ENCODE data around the gene MEIS2. TPM values are rescaled to one million over a fixed set of nuclear protein-coding genes. Genes with fewer than 3 reads are reported as not detected.

Gene MEIS2
- total and polyA plus RNA-seq, 2 of the 13 experiments (the other 11 are each of a cell fraction or from before 2014, with no cell fraction given): 10.7 to 12.4 TPM

GRCh38 chr15:36878684-36879262 is 221.6 kb downstream of the MEIS2 start:
- no peaks in the 10 kb centered on the region for H3K79me2 ChIP-seq (ENCODE audit: insufficient read depth, low read length)
- no peaks in the 10 kb centered on the region for H3K36me3 ChIP-seq (replicated peaks in 1 of 2; ENCODE audit: control insufficient read depth in 1 of 2, insufficient read depth in 2 of 2, low read length in 2 of 2)
- in situ Hi-C loops (cut with HindIII; ENCODE audit: extremely low pct_ligation_motif_present, low pct_unique_long_range_greater_than_20kb) (loop anchor here (25.0 kb wide), 1 partner anchor 1009 kb away; no protein-coding TSS in a partner anchor), intact Hi-C loops (cut with micrococcal nuclease; ENCODE audit: unreplicated experiment) (no loop called here)
- H2AFZ ChIP-seq (ENCODE audit: low read length): no peak overlapping the region
- no peaks in the 10 kb centered on the region for H4K20me1 ChIP-seq (ENCODE audit: insufficient read depth, low read length)
- H3K4me1 ChIP-seq (ENCODE audit: insufficient read depth, low read length): peaks cover 9% of the 10 kb centered on the region; the same call in 1 of the 2 replicates
- H3K27ac ChIP-seq (ENCODE audit: extremely low read length, insufficient read depth, low read length): no peak overlapping the region
- POLR2A ChIA-PET: no interaction called here
- no peak overlapping the region for H3K4me2 ChIP-seq (ENCODE audit: low read depth, low read length)
- no peak for FAIRE-seq
- CTCF ChIA-PET (ENCODE audit: low intra/inter-chr PET ratio, low total read pairs): no interaction called here
- peaks cover 7 to 55% of the 10 kb centered on the region in 2 experiments for H3K27me3 ChIP-seq (ENCODE audit: control insufficient read depth in 1 of 2, insufficient read depth in 2 of 2, low read length in 2 of 2)
- no peak for DNase-seq (ENCODE audit: low spot score)
- BruUV-seq (replicated peaks): no TSS peak
- ATAC-seq: no peak
- no peak overlapping the region for H3K9ac ChIP-seq (ENCODE audit: insufficient read depth, low read depth, low read length)
- H3K4me3 ChIP-seq (replicated peaks in 1 of 3; ENCODE audit: insufficient read depth in 1 of 3, low read depth in 2 of 3, low read length in 3 of 3): no peak overlapping the region
- 36% methylated on average over 12 of the region's 12 CpGs for WGBS (ENCODE audit: low lambda C conversion rate)
- no peaks in the 10 kb centered on the region for H3K9me3 ChIP-seq (ENCODE audit: low read length)
- TF ChIP-seq NFRKB (IDR thresholded peaks at IDR 0.05) (no peak), MED8 (CRISPR knock-in tag; IDR thresholded peaks at IDR 0.05; ENCODE audit: insufficient replicate concordance) (no peak), ZHX2 (IDR thresholded peaks at IDR 0.05; ENCODE audit: low read depth) (no peak), ZHX2 (CRISPR knock-in tag; IDR thresholded peaks at IDR 0.05; ENCODE audit: borderline replicate concordance) (no peak), REPIN1 (CRISPR knock-in tag; IDR thresholded peaks at IDR 0.05; ENCODE audit: borderline replicate concordance, low read depth) (no peak), ZBTB25 (CRISPR knock-in tag; IDR thresholded peaks at IDR 0.05) (no peak), ZNF768 (CRISPR knock-in tag; IDR thresholded peaks at IDR 0.05) (no peak), DZIP1 (CRISPR knock-in tag; IDR thresholded peaks at IDR 0.05) (no peak)

All from HepG2 (cell line).